HL-60 (cell line): ENCODE results near the gene TIGAR.

Experiments used
- DNase-seq, 2 experiments: peaks; one replicate each; pipeline ENCODE4 v3.0.0-alpha.2; 2010 to 2020; ENCODE audit warnings: low read depth in 1 of 2, low spot score in 1 of 2
- H3K27ac ChIP-seq: fragments of 250-450 bp; sonication (Bioruptor Pico); replicated peaks from 2 replicates; pipeline ENCODE4 v1.5.1; 2020; ENCODE audit warnings: mild to moderate bottlenecking, moderate library complexity
- H3K27me3 ChIP-seq: fragments of 250-450 bp; sonication (Bioruptor Pico); 2 replicates; pipeline ENCODE4 v1.5.1; 2021; ENCODE audit warnings: mild to moderate bottlenecking, moderate library complexity; ENCODE audit not compliant: insufficient read depth, poor library complexity, severe bottlenecking
- H3K4me3 ChIP-seq: replicated peaks from 2 replicates; pipeline ENCODE4 v1.5.1; 2011; ENCODE audit warnings: mild to moderate bottlenecking, control low read depth, low read length; ENCODE audit not compliant: insufficient read depth
- CTCF ChIP-seq: IDR thresholded peaks from one replicate; pipeline ENCODE4 v1.5.1; 2011; ENCODE audit warnings: low read length, control low read depth, inconsistent platforms; ENCODE audit not compliant: insufficient read depth
- GABPA ChIP-seq: IDR thresholded peaks from 2 replicates; pipeline ENCODE4 v1.6.1; 2012; ENCODE audit warnings: low read depth
- POLR2AphosphoS5 ChIP-seq: IDR thresholded peaks from 2 replicates; pipeline ENCODE4 v1.6.1; 2012; ENCODE audit warnings: low read depth
- REST ChIP-seq: IDR thresholded peaks from 2 replicates; pipeline ENCODE4 v1.6.1; 2012; ENCODE audit warnings: low read depth; ENCODE audit not compliant: insufficient replicate concordance
- SPI1 ChIP-seq: IDR thresholded peaks from 2 replicates; pipeline ENCODE4 v1.6.1; 2012; ENCODE audit warnings: low read depth, mild to moderate bottlenecking, borderline replicate concordance

The TIGAR gene

GRCh38 chr12:4293299-4293965, 27.6 kb upstream of the TIGAR start:
- Histone ChIP-seq H3K27me3 (no peaks in the 10 kb centered on the region), H3K4me3 (no peak overlapping the region), H3K27ac (no peak overlapping the region)
- TF ChIP-seq CTCF, result no peak
- no peak for TF ChIP-seq SPI1
- no peak for TF ChIP-seq POLR2AphosphoS5
- TF ChIP-seq GABPA, result no peak
- no peak for TF ChIP-seq REST
- no peak for DNase-seq

- no peaks in the 10 kb centered on the region for H3K27me3 ChIP-seq
- no peak overlapping the region for H3K27ac ChIP-seq
- no peak for DNase-seq
- TF ChIP-seq CTCF (no peak), POLR2AphosphoS5 (no peak), GABPA (no peak), REST (no peak), SPI1 (no peak)
- H3K4me3 ChIP-seq, result no peak overlapping the region
Measured at GRCh38 chr12:4293966-4294505, 27.0 kb upstream of the TIGAR start.

- Histone ChIP-seq H3K27me3 (no peaks in the 10 kb centered on the region), H3K4me3 (no peak overlapping the region), H3K27ac (no peak overlapping the region)
- DNase-seq, result no peak
- TF ChIP-seq GABPA, result no peak
- TF ChIP-seq POLR2AphosphoS5, result no peak
- no peak for TF ChIP-seq CTCF
- no peak for TF ChIP-seq SPI1
- no peak for TF ChIP-seq REST
Measured at GRCh38 chr12:4296751-4297150, 24.3 kb upstream of the TIGAR start.
